ENCODE measurements around the gene LIM2.
A peak's percentile ranks its signal among the peaks of the same experiment; 100 is the strongest.

Gene LIM2

DNA sequence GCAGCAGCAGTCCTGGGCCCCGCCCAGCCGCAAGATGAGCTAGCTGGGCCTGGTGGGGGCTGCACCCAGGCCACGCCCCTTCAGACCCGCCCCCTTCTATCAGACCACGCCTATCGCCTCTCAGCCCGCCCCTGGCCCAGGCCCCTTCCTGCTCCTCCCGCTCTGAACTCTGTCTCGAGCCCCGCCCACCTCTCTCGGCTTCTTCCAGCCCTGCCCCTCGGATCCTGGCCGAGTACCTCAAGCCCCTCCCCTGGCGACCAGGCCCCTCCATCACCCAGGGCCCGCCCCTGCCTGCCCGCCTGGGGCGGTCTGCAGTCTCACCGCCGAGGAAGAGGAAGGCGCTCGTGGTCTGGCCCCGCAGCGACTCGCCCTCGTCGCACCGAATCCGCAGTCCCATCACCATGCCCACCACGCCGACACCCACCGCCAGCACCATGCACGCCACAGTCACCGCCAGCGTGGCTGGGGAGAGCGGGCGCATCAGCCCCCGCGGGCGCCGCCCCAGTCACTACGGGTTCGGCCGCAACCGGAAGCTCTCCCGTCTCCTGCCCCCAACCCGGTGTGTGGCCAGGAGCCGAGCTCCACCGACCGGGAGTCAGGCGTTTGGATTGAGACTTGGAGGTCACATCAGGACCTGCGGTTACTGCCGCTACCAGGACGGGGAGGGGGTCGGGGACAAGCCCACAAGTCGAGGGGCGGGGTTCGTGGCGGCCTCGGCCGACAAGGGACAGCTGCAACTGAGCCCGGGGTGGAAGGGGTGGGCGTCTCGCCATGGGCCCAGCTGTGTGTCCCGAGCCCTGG lies 20.0 kb downstream of the LIM2 start:
- peak overlapping the region; percentile 93 for H3K27ac ChIP-seq
- DNase-seq (ENCODE audit: low spot score): peak; percentile 95
- POLR2A ChIA-PET (ENCODE audit: low non-redundant PET): interaction anchor here (0.5 to 0.7 kb wide), 2 partner anchors 28 kb away, joined by 4 to 11 read pairs; no protein-coding TSS in a partner anchor
- CTCF ChIA-PET: no interaction called here
- TF ChIP-seq CTCF (conservative IDR thresholded peaks at IDR 0.05; ENCODE audit: low read depth): no peak

GRCh38 chr19:51367255-51367564 lies 20.6 kb downstream of the LIM2 start:
- ChIA-PET POLR2A (ENCODE audit: low non-redundant PET) (interaction anchor here (0.7 kb wide), 1 partner anchor 28 kb away, joined by 4 read pairs; no protein-coding TSS in a partner anchor), CTCF (no interaction called here)
- no peak for DNase-seq (ENCODE audit: low spot score)
- H3K27ac ChIP-seq: peak overlapping the region; percentile 93
- no peak for TF ChIP-seq CTCF (conservative IDR thresholded peaks at IDR 0.05; ENCODE audit: low read depth)

DNA sequence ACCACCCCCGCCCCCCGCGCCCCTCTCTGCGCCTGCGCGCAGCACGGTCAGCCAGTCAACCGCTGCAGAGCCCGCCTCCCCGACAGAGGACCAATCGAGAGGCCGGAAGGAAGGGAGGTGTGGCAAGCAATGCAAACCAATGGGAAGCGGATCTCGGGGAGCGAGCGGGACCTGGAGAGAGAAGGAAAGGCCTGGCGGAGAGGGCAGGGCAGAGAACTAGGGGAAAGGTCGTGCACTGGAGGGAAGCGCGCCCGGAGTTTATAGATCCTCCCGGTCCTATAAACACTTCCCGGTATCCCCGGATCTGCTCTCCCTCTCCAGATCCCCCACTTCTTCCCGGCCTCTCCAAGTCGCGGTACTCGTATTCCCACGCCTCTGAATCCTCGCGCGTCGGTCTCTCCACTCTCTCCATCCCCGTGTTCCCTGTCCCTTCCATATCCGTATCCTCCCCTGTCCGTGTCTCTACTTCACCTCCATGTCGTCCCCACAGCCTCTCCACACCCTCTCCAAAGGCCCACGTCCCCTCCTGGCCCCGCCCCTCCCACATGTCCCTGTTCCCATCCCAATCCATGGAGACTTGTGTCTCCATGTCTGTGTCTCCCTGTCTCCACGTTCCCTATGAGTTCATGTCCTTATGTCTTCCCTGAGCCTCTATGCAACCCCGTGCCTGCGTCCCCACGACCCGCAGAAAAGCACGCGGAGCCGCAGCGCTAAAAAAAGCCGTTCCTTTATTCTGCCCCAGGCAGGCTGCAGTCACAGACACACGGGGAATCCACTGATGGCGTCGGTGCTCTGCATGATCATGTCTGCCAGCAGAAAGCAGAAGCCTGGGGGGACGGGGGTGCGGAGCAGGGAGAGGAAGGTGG lies 21.2 kb downstream of the LIM2 start:
- ChIA-PET POLR2A (ENCODE audit: low non-redundant PET) (no interaction called here), CTCF (interaction anchor here (0.7 kb wide), 1 partner anchor 58 kb away, joined by 3 read pairs; no protein-coding TSS in a partner anchor)
- peak overlapping the region; percentile 93 for H3K27ac ChIP-seq
- TF ChIP-seq CTCF (conservative IDR thresholded peaks at IDR 0.05; ENCODE audit: low read depth): no peak
- peak; percentile 96 for DNase-seq (ENCODE audit: low spot score)

DNA sequence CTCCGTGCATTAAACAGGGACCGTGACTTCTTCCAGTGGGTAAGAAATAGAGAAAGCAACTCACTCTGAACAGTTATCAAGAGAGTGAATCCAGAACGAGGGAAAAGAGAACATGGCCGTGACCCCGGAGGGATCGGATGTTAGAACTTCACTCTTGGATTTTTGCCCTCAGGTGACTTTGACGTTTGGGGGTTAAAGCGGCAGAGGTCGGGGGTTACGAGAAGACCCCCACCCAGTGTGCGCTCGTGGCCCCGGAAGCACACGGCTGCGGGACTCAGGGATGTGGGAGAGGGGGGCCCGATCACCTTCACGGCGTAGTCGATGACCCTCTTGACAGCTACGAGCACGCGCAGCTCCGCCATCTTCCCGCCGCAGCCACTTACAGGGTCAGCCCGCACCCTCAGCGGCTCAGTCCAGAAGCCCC lies 21.8 kb downstream of the LIM2 start, which contains the start of gene ETFB:
ETFB (minus strand) TSS at position 424 of the 424 bp plus-strand sequence; CDS start at position 362, 62 bp downstream.
- peak within 1 kb of the TSS; percentile 93 for H3K27ac ChIP-seq
- no peak for DNase-seq (ENCODE audit: low spot score)
- ChIA-PET POLR2A (ENCODE audit: low non-redundant PET) (interaction anchor here (1.1 kb wide), 1 partner anchor 27 kb away, joined by 4 read pairs; no protein-coding TSS in a partner anchor), CTCF (interaction anchor here (0.7 kb wide), 1 partner anchor 57 kb away, joined by 3 read pairs; no protein-coding TSS in a partner anchor)
- TF ChIP-seq CTCF (conservative IDR thresholded peaks at IDR 0.05; ENCODE audit: low read depth): no peak

DNA sequence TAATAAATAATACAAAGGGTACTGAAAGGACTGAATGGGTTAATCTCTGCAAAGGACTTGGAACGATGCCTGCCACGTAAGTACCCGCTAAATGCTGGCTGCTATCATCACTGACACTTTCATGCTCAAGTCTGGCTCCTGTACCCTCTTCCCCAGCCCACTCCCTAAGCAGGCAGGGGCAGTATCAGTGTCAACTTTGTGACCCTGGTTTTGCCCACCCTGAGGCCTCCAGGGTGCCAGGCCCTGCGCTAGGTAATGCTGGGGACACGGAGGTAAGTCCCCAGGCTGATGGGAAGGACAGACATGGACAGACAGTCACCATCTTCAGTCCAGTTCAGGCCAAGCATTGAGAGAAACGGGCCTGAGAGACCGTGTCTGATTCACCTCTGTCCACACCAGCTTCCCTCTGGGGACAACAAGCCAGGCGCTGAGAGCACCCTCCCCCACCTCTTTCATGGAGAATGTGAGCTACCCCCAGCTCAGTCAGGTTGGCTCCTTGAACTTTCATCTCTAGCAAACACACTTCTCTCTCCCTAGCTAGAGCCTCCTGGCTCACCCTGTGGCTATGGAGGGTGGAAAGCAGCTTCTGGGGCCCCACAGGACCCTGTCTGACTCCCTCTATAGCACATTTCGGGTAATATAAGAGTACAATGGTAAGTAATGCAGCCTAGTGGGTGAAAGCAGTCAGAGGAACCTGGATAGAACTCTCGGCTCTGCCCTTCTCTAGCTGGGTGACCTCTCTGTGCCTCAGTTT lies 22.4 kb downstream of the LIM2 start:
- no peak for TF ChIP-seq CTCF (conservative IDR thresholded peaks at IDR 0.05; ENCODE audit: low read depth)
- CTCF ChIA-PET: interaction anchor here (0.6 kb wide), 1 partner anchor 107 kb away, joined by 3 read pairs; no protein-coding TSS in a partner anchor
- POLR2A ChIA-PET (ENCODE audit: low non-redundant PET): interaction anchor here (1.1 kb wide), 1 partner anchor 26 kb away, joined by 4 read pairs; no protein-coding TSS in a partner anchor
- peak overlapping the region; percentile 93 for H3K27ac ChIP-seq
- DNase-seq (ENCODE audit: low spot score): no peak
